ENCODE results near the gene SPACA5B.
"Not testable (repeated sequence)": the region's sequence is repeated elsewhere in the genome, so short reads cannot be mapped to it uniquely, and the experiment has no call there.

Gene SPACA5B

DNA sequence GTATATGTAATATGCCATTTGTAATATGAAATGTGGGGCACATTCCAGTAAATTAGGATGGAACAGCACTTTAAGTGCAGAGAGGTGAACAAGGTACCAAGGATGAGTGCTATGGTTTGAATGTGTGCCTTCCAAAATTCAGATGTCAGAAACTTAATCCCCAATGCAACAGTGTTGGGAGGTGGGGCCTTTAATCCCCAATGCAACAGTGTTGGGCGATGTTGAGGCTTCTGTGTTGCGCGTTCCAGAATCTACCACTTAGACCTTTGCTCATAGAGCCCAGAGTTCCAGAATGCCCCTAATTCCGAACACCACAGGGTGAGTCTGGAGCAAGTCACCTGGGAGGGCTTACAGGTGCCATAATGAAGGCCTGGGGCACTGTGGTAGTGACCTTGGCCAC, at the start of gene SPACA5B:
Gene SPACA5B, plus strand, starts transcription at position 301 of the 400 bp plus-strand sequence. Its CDS starts 62 bp downstream, at position 363.
- not testable (repeated sequence) for DNase-seq (ENCODE audit: low read depth); H3K4me3 ChIP-seq (ENCODE audit: low read depth, low read length)

DNA sequence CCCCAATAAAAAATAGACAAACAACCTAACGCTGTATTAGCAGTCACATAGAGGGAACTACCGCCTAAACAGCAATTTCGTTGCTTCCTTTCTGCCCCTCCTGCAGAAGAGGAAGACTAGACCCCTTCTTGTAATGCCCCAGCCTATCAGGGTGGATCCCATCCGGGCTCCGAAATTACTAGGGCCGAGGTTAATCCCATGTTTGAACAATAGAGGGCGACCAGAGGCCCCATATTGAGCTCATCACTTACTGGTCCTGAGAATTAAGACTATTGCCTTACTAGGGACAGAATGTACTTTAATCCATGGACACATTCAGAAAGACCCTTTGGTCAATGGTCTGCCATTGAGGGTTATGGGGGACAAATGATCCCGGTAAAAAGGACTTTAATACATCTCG, 47.2 kb upstream of the SPACA5B start:
- DNase-seq (ENCODE audit: low read depth), result peak; percentile 69
- TF ChIP-seq POLR2A (IDR thresholded peaks at IDR 0.05; ENCODE audit: extremely low read depth, insufficient read length) (no peak), MYC (IDR thresholded peaks at IDR 0.05; ENCODE audit: low read depth, low read length) (no peak)
- TF ChIP-seq, protein P1, sequence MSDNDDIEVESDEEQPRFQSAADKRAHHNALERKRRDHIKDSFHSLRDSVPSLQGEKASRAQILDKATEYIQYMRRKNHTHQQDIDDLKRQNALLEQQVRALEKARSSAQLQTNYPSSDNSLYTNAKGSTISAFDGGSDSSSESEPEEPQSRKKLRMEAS (IDR thresholded peaks at IDR 0.05; ENCODE audit: low read depth, low read length), result no peak
- TF ChIP-seq, protein P2, sequence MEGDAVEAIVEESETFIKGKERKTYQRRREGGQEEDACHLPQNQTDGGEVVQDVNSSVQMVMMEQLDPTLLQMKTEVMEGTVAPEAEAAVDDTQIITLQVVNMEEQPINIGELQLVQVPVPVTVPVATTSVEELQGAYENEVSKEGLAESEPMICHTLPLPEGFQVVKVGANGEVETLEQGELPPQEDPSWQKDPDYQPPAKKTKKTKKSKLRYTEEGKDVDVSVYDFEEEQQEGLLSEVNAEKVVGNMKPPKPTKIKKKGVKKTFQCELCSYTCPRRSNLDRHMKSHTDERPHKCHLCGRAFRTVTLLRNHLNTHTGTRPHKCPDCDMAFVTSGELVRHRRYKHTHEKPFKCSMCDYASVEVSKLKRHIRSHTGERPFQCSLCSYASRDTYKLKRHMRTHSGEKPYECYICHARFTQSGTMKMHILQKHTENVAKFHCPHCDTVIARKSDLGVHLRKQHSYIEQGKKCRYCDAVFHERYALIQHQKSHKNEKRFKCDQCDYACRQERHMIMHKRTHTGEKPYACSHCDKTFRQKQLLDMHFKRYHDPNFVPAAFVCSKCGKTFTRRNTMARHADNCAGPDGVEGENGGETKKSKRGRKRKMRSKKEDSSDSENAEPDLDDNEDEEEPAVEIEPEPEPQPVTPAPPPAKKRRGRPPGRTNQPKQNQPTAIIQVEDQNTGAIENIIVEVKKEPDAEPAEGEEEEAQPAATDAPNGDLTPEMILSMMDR (IDR thresholded peaks at IDR 0.05; ENCODE audit: low read depth, low read length), result peak; percentile 44
- no peak overlapping the region for H3K4me3 ChIP-seq (ENCODE audit: low read depth, low read length)

DNA sequence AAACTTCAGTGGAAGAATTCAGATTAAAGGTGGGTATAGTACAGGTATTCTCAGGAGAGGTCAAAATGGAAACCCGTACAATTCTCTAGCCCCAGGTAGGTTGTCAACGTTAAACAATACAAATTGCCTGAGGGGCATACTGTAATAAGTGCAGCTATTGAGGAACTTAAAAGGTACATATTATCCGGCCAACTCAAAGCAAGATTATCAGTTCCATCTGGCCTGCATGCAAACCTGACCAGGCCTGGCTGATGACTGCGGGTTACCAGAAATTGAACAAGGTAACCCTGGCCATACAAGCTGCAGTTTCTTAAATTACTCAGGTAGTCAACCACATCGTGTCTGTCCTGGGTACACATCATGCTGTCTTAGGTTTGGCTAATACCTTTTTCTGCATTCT, 46.7 kb upstream of the SPACA5B start:
- no peak overlapping the region for H3K4me3 ChIP-seq (ENCODE audit: low read depth, low read length)
- no peak for DNase-seq (ENCODE audit: low read depth)
- TF ChIP-seq, protein P1 (IDR thresholded peaks at IDR 0.05; ENCODE audit: low read depth, low read length), result no peak
- TF ChIP-seq MYC (IDR thresholded peaks at IDR 0.05; ENCODE audit: low read depth, low read length) (no peak), POLR2A (IDR thresholded peaks at IDR 0.05; ENCODE audit: extremely low read depth, insufficient read length) (no peak)
- TF ChIP-seq, protein P2 (IDR thresholded peaks at IDR 0.05; ENCODE audit: low read depth, low read length), result no peak

DNA sequence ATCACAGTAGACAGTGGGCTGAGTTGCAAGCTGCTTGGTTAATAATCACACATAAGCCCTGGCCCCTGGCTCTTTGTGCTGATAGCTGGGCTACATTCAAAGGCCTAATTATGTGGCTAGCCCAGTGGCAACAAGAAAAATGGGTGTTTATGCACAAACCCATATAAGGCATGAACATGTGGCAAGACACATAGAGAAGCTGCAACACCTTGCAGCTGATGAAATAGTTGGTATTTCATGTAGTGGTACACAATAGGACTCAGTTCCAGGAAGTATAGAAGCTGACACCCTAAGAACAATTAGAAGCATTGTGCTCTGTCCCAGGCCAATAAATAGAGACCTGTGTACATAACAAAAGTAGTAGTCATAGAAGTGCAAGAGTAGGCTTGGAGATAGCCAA, 44.3 kb upstream of the SPACA5B start:
- no peak overlapping the region for H3K4me3 ChIP-seq (ENCODE audit: low read depth, low read length)
- no peak for DNase-seq (ENCODE audit: low read depth)
- no peak for TF ChIP-seq MYC (IDR thresholded peaks at IDR 0.05; ENCODE audit: low read depth, low read length)
- TF ChIP-seq, protein P1 (IDR thresholded peaks at IDR 0.05; ENCODE audit: low read depth, low read length), result no peak
- TF ChIP-seq, protein P2 (IDR thresholded peaks at IDR 0.05; ENCODE audit: low read depth, low read length), result no peak
- TF ChIP-seq POLR2A (IDR thresholded peaks at IDR 0.05; ENCODE audit: extremely low read depth, insufficient read length), result no peak

DNA sequence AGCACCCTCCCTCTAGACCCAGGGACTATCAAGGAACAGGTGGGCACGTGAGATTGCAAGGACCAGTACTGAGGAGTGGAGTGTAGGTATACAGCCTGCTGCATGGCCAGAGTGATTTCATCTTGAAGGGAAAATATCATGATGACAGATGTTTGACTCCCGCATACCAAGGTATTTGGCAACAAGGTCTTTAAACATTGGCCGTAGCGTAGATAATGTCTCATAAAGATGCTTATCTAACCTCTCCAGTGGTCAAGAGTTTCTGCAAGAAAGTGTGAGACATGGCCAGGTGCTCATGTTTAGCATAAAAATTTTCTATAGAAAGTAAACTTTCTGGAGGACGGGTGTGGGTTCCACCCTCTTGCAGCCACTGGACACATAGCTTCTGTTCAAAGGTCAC, 40.3 kb upstream of the SPACA5B start:
- no peak for TF ChIP-seq MYC (IDR thresholded peaks at IDR 0.05; ENCODE audit: low read depth, low read length)
- TF ChIP-seq, protein P1 (IDR thresholded peaks at IDR 0.05; ENCODE audit: low read depth, low read length), result no peak
- no peak overlapping the region for H3K4me3 ChIP-seq (ENCODE audit: low read depth, low read length)
- peak; percentile 6 for DNase-seq (ENCODE audit: low read depth)

GRCh38 chrX:48092558-48092957, 37.9 kb upstream of the SPACA5B start:
- DNase-seq (ENCODE audit: low read depth); H3K4me3 ChIP-seq (ENCODE audit: low read depth, low read length): not testable (repeated sequence)

DNA sequence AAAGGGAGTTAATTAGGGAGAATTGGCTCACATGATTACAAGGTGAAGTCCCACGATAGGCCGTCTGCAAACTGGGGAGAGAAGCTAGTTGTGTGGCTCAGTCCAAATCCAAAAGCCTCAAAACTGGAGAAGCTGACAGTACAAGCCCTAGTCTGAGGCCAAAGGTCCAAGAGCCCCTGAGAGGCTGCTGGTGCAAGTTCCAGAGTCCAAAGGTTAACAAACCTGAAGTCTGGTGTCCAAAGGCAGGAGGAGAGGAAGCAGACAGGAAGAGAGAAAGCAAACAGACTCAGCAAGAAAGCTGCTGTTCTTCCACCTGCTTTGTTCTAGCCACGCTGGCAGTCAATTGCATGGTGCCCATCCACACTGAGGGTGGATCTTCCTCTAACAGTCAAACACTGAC, 29.0 kb upstream of the SPACA5B start:
- no peak for DNase-seq (ENCODE audit: low read depth)
- TF ChIP-seq MYC (IDR thresholded peaks at IDR 0.05; ENCODE audit: low read depth, low read length) (no peak), POLR2A (IDR thresholded peaks at IDR 0.05; ENCODE audit: extremely low read depth, insufficient read length) (no peak)
- TF ChIP-seq, protein P1 (IDR thresholded peaks at IDR 0.05; ENCODE audit: low read depth, low read length), result no peak
- TF ChIP-seq, protein P2 (IDR thresholded peaks at IDR 0.05; ENCODE audit: low read depth, low read length), result no peak
- no peak overlapping the region for H3K4me3 ChIP-seq (ENCODE audit: low read depth, low read length)

Data from NB4 (cell line).